HL-60 (cell line): ENCODE measurements around the gene COX10.
"Not testable (repeated sequence)": the region's sequence is repeated elsewhere in the genome, so short reads cannot be mapped to it uniquely, and the experiment has no call there.

Experiments
- DNase-seq, 2 experiments: peaks; one replicate each; pipeline ENCODE4 v3.0.0-alpha.2; 2010 to 2020; ENCODE audit warnings: low read depth in 1 of 2, low spot score in 1 of 2
- H3K27ac ChIP-seq: fragments of 250-450 bp; sonication (Bioruptor Pico); replicated peaks from 2 replicates; pipeline ENCODE4 v1.5.1; 2020; ENCODE audit warnings: mild to moderate bottlenecking, moderate library complexity
- H3K27me3 ChIP-seq: fragments of 250-450 bp; sonication (Bioruptor Pico); 2 replicates; pipeline ENCODE4 v1.5.1; 2021; ENCODE audit warnings: mild to moderate bottlenecking, moderate library complexity; ENCODE audit not compliant: insufficient read depth, poor library complexity, severe bottlenecking
- H3K4me3 ChIP-seq: replicated peaks from 2 replicates; pipeline ENCODE4 v1.5.1; 2011; ENCODE audit warnings: mild to moderate bottlenecking, control low read depth, low read length; ENCODE audit not compliant: insufficient read depth
- CTCF ChIP-seq: IDR thresholded peaks from one replicate; pipeline ENCODE4 v1.5.1; 2011; ENCODE audit warnings: low read length, control low read depth, inconsistent platforms; ENCODE audit not compliant: insufficient read depth
- GABPA ChIP-seq: IDR thresholded peaks from 2 replicates; pipeline ENCODE4 v1.6.1; 2012; ENCODE audit warnings: low read depth
- POLR2AphosphoS5 ChIP-seq: IDR thresholded peaks from 2 replicates; pipeline ENCODE4 v1.6.1; 2012; ENCODE audit warnings: low read depth
- REST ChIP-seq: IDR thresholded peaks from 2 replicates; pipeline ENCODE4 v1.6.1; 2012; ENCODE audit warnings: low read depth; ENCODE audit not compliant: insufficient replicate concordance
- SPI1 ChIP-seq: IDR thresholded peaks from 2 replicates; pipeline ENCODE4 v1.6.1; 2012; ENCODE audit warnings: low read depth, mild to moderate bottlenecking, borderline replicate concordance

Gene COX10

GRCh38 chr17:14239271-14239670, 170.0 kb downstream of the COX10 start:
- not testable (repeated sequence) for H3K27me3 ChIP-seq, DNase-seq, H3K4me3 ChIP-seq, H3K27ac ChIP-seq

GRCh38 chr17:14245002-14245401, 175.7 kb downstream of the COX10 start:
- Histone ChIP-seq H3K4me3 (no peak overlapping the region), H3K27ac (no peak overlapping the region), H3K27me3 (no peaks in the 10 kb centered on the region)
- no peak for DNase-seq
- TF ChIP-seq SPI1 (no peak), REST (no peak), GABPA (no peak), CTCF (no peak), POLR2AphosphoS5 (no peak)

- TF ChIP-seq SPI1 (no peak), GABPA (no peak), POLR2AphosphoS5 (no peak), CTCF (no peak), REST (no peak)
- no peaks in the 10 kb centered on the region for H3K27me3 ChIP-seq
- H3K27ac ChIP-seq, result no peak overlapping the region
- no peak overlapping the region for H3K4me3 ChIP-seq
- DNase-seq, result no peak
These were observed 176.3 kb downstream of the COX10 start for GRCh38 chr17:14245629-14246028.
